Fibroblast of lung (primary cell): ENCODE results near the gene SOCS1. TPM values are rescaled to one million over a fixed set of nuclear protein-coding genes. Genes with fewer than 3 reads are reported as not detected.
A peak's percentile ranks its signal among the peaks of the same experiment; 100 is the strongest.

Experiments used
- DNase-seq, 2 donors: peaks; one replicate each; pipeline versions ENCODE4 v3.0.0 to v3.0.0-alpha.2; 2010; ENCODE audit warnings: low read depth in 2 of 2
- H2AFZ ChIP-seq: 2 replicates; pipeline ENCODE4 v1.5.1; 2012; ENCODE audit warnings: low read length, control low read depth, inconsistent platforms
- H3K27ac ChIP-seq: 2 replicates; pipeline ENCODE4 v1.5.1; 2011; ENCODE audit warnings: low read length, control low read depth; ENCODE audit not compliant: insufficient read depth
- H3K27me3 ChIP-seq: 2 replicates; pipeline ENCODE4 v1.5.1; 2011; ENCODE audit warnings: mild to moderate bottlenecking, low read length; ENCODE audit not compliant: control insufficient read depth, insufficient read depth
- H3K36me3 ChIP-seq: 2 replicates; pipeline ENCODE4 v1.5.1; 2011; ENCODE audit warnings: low read length; ENCODE audit not compliant: control insufficient read depth, insufficient read depth
- H3K4me1 ChIP-seq: 2 replicates; pipeline ENCODE4 v1.5.1; 2011; ENCODE audit warnings: low read length; ENCODE audit not compliant: control insufficient read depth, insufficient read depth; ENCODE audit errors: extremely low read depth
- H3K4me2 ChIP-seq: 2 replicates; pipeline ENCODE4 v1.5.1; 2011; ENCODE audit warnings: low read length, control low read depth; ENCODE audit not compliant: insufficient read depth; ENCODE audit errors: extremely low read depth
- H3K4me3 ChIP-seq, 4 experiments: fragments of 200-600 bp in 1 of 4; sonication (generic) in 1 of 4; replicated peaks in 1 of 4; 2 replicates each; pipeline ENCODE4 v1.5.1; 2011 to 2016; ENCODE audit warnings: low read length in 4 of 4, low read depth in 3 of 4, mild to moderate bottlenecking in 3 of 4, control low read depth in 2 of 4, inconsistent platforms in 1 of 4, mixed read lengths in 1 of 4; ENCODE audit not compliant: insufficient read depth in 1 of 4; ENCODE audit errors: control extremely low read depth in 1 of 4
- H3K79me2 ChIP-seq: 2 replicates; pipeline ENCODE4 v1.5.1; 2012; ENCODE audit warnings: mild to moderate bottlenecking, low read length, inconsistent platforms; ENCODE audit not compliant: control insufficient read depth, insufficient read depth
- H3K9ac ChIP-seq: 2 replicates; pipeline ENCODE4 v1.5.1; 2011; ENCODE audit warnings: mild to moderate bottlenecking, low read length, control low read depth; ENCODE audit not compliant: insufficient read depth
- H3K9me3 ChIP-seq: 2 replicates; pipeline ENCODE4 v1.5.1; 2012; ENCODE audit warnings: low read depth, low read length; ENCODE audit not compliant: control insufficient read depth, insufficient read depth
- H4K20me1 ChIP-seq: 2 replicates; pipeline ENCODE4 v1.5.1; 2011; ENCODE audit warnings: low read length; ENCODE audit not compliant: control insufficient read depth, insufficient read depth; ENCODE audit errors: extremely low read depth
- CTCF ChIP-seq, 2 donors: IDR thresholded peaks in 1 of 2; conservative IDR thresholded peaks in 1 of 2; 1 replicate in 1 of 2; 2 replicates in 1 of 2; pipeline ENCODE4 v1.5.1; 2011 to 2012; ENCODE audit warnings: low read length in 2 of 2, control low read depth in 1 of 2, inconsistent platforms in 1 of 2, low read depth in 1 of 2, mild to moderate bottlenecking in 1 of 2
- EZH2 ChIP-seq: IDR thresholded peaks from 2 replicates; pipeline ENCODE4 v1.5.1; 2012; ENCODE audit warnings: low read length, control low read depth, mild to moderate bottlenecking; ENCODE audit errors: missing control alignments
- polyA plus RNA-seq, 2 donors: library from polyadenylated mRNA; depleted of rRNA in 1 of 2; stranded (reverse) in 1 of 2; unstranded in 1 of 2; fragments of >200 nt; gene quantifications; 2 replicates each; pipeline ENCODE4 v1.2.1, GENCODE V29; 2011 to 2012; ENCODE audit warnings: missing spikeins in 1 of 2
- total RNA-seq: library from RNA; depleted of rRNA; stranded (reverse); fragments of >200 nt; gene quantifications from 2 replicates; pipeline ENCODE4 v1.2.1, GENCODE V29; 2014

The SOCS1 gene
- total and polyA plus RNA-seq, 2 donors (not counting 1 experiment from before 2014, with no cell fraction given) = 17.7 to 21.1 TPM

GRCh38 chr16:11225677-11226549 is 30.1 kb downstream of the SOCS1 start:
- H3K27ac ChIP-seq = no peak overlapping the region
- no peaks in the 10 kb centered on the region for H3K9me3 ChIP-seq
- peak overlapping the region in 1 of 4 experiments; percentile 12 for H3K4me3 ChIP-seq
- H3K4me1 ChIP-seq = peaks cover 8% of the 10 kb centered on the region
- no peaks in the 10 kb centered on the region for H3K36me3 ChIP-seq
- no peaks in the 10 kb centered on the region for H4K20me1 ChIP-seq
- H3K27me3 ChIP-seq = no peaks in the 10 kb centered on the region
- peak overlapping the region; percentile 76 for H3K4me2 ChIP-seq
- no peaks in the 10 kb centered on the region for H3K79me2 ChIP-seq
- TF ChIP-seq EZH2 (no peak), CTCF (conservative IDR thresholded peaks at IDR 0.05 in 1 of 2, IDR thresholded peaks at IDR 0.05 in 1 of 2; ENCODE audit: low read depth in 1 of 2, low read length in 2 of 2) (no peak)
- peak overlapping the region; percentile 83 for H2AFZ ChIP-seq
- no peak for DNase-seq
- peak overlapping the region; percentile 26 for H3K9ac ChIP-seq

- H3K4me3 ChIP-seq = peak overlapping the region in 1 of 4 experiments; percentile 12
- no peak overlapping the region for H3K27ac ChIP-seq
- peaks cover 8% of the 10 kb centered on the region for H3K4me1 ChIP-seq
- H3K9me3 ChIP-seq = no peaks in the 10 kb centered on the region
- H2AFZ ChIP-seq = peak overlapping the region; percentile 83
- no peak for DNase-seq
- peak overlapping the region; percentile 76 for H3K4me2 ChIP-seq
- H3K36me3 ChIP-seq = no peaks in the 10 kb centered on the region
- no peaks in the 10 kb centered on the region for H3K27me3 ChIP-seq
- TF ChIP-seq EZH2 = no peak
- TF ChIP-seq CTCF (conservative IDR thresholded peaks at IDR 0.05 in 1 of 2, IDR thresholded peaks at IDR 0.05 in 1 of 2; ENCODE audit: low read depth in 1 of 2, low read length in 2 of 2) = no peak
- H3K9ac ChIP-seq = peak overlapping the region; percentile 26
- no peaks in the 10 kb centered on the region for H3K79me2 ChIP-seq
- no peaks in the 10 kb centered on the region for H4K20me1 ChIP-seq
Observed at GRCh38 chr16:11224894-11225676, 30.9 kb downstream of the SOCS1 start.
